MM.1S (cell line): ENCODE measurements around the gene OGDHL.

ENCODE experiments used
- DNase-seq: peaks from one replicate; pipeline ENCODE4 v3.0.0-alpha.2; 2015
- H2AFZ ChIP-seq: fragments of 300-600 bp; sonication (generic); 2 replicates; pipeline ENCODE4 v1.6.0; 2016; ENCODE audit warnings: antibody characterized with exemption, low read length
- H3F3A ChIP-seq: fragments of 300-600 bp; sonication (generic); 2 replicates; pipeline ENCODE4 v1.6.1; 2016; ENCODE audit warnings: mild to moderate bottlenecking, antibody characterized with exemption, low read length, moderate library complexity, mixed read lengths; ENCODE audit not compliant: insufficient read depth
- H3K27ac ChIP-seq: fragments of 300-600 bp; sonication (generic); 2 replicates; pipeline ENCODE4 v1.5.1; 2016; ENCODE audit warnings: mild to moderate bottlenecking, low read length
- H3K27me3 ChIP-seq: fragments of 300-600 bp; sonication (generic); replicated peaks from 2 replicates; pipeline ENCODE4 v1.6.0; 2016; ENCODE audit warnings: low read length; ENCODE audit not compliant: insufficient read depth
- H3K36me3 ChIP-seq: fragments of 300-600 bp; sonication (generic); replicated peaks from 2 replicates; pipeline ENCODE4 v1.6.1; 2016; ENCODE audit warnings: mild to moderate bottlenecking, low read length, mixed read lengths; ENCODE audit not compliant: insufficient read depth
- H3K4me1 ChIP-seq: fragments of 300-600 bp; sonication (generic); 2 replicates; pipeline ENCODE4 v1.6.1; 2016; ENCODE audit warnings: low read length, mixed read lengths
- H3K4me2 ChIP-seq: fragments of 300-600 bp; sonication (generic); 2 replicates; pipeline ENCODE4 v1.6.0; 2016; ENCODE audit warnings: low read depth, low read length
- H3K4me3 ChIP-seq: fragments of 300-600 bp; sonication (generic); 2 replicates; pipeline ENCODE4 v1.5.1; 2016; ENCODE audit warnings: low read length, mixed read lengths
- H3K79me2 ChIP-seq: fragments of 300-600 bp; sonication (generic); 2 replicates; pipeline ENCODE4 v1.6.1; 2016; ENCODE audit warnings: mixed run types, low read length, mixed read lengths
- H3K9ac ChIP-seq: fragments of 300-600 bp; sonication (generic); 2 replicates; pipeline ENCODE4 v1.6.1; 2016; ENCODE audit warnings: low read length, mixed read lengths
- H3K9me2 ChIP-seq: fragments of 300-600 bp; sonication (generic); replicated peaks from 2 replicates; pipeline ENCODE4 v1.6.1; 2016; ENCODE audit warnings: mild to moderate bottlenecking, low read length, mixed read lengths; ENCODE audit not compliant: insufficient read depth
- H3K9me3 ChIP-seq: fragments of 300-600 bp; sonication (generic); replicated peaks from 2 replicates; pipeline ENCODE4 v1.6.1; 2016; ENCODE audit warnings: mild to moderate bottlenecking, low read length, mixed read lengths; ENCODE audit not compliant: insufficient read depth
- H4K20me1 ChIP-seq: fragments of 300-600 bp; sonication (generic); 2 replicates; pipeline ENCODE4 v1.6.1; 2016; ENCODE audit warnings: mild to moderate bottlenecking, low read length, moderate library complexity, mixed read lengths; ENCODE audit not compliant: insufficient read depth
- EZH2 ChIP-seq: fragments of 300-600 bp; sonication (generic); optimal IDR thresholded peaks from 2 replicates; pipeline ENCODE3; 2017; ENCODE audit warnings: low read depth, mild to moderate bottlenecking, antibody characterized with exemption, low read length, mixed read lengths
- EZH2phosphoT487 ChIP-seq: fragments of 300-600 bp; sonication (generic); IDR thresholded peaks from 2 replicates; pipeline ENCODE4 v1.6.1; 2018; ENCODE audit warnings: antibody characterized with exemption, low read length
- TF ChIP-seq, protein P1 (sequence below): fragments of 300-600 bp; sonication (generic); IDR thresholded peaks from 2 replicates; pipeline ENCODE4 v1.5.1; 2016; ENCODE audit warnings: antibody characterized with exemption, low read length, mixed read lengths

Gene OGDHL

DNA sequence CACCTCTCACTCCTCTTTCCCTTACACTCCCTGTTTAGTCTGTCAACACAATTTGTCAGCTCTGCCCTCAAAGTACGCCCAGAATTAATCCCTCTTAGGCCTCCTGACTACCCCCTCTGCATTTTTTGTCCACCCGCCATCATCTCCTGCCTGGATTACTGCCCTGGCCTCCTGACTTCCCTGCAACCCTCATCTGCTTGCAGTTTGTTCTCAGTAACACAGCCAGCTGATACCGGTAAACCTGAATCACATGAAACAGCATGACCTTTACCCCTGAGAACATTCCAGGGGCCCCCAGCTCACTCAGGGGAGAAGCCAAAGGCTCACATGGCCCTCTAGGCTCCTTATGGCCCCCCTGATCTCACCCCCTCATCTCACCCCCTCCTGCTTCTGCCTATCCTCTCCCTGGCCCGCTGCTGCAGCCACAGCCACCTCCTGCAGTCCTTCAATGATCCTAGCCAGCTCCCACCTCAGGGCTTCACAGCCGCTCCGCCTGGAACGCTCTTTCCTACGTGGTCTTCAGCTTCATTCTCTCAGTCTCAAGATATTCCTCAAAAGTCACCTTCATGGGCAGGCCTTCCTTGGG, 73.8 kb downstream of the OGDHL start:
- H3K79me2 ChIP-seq, result no peaks in the 10 kb centered on the region
- TF ChIP-seq EZH2 (no peak), EZH2phosphoT487 (no peak)
- TF ChIP-seq, protein P1, sequence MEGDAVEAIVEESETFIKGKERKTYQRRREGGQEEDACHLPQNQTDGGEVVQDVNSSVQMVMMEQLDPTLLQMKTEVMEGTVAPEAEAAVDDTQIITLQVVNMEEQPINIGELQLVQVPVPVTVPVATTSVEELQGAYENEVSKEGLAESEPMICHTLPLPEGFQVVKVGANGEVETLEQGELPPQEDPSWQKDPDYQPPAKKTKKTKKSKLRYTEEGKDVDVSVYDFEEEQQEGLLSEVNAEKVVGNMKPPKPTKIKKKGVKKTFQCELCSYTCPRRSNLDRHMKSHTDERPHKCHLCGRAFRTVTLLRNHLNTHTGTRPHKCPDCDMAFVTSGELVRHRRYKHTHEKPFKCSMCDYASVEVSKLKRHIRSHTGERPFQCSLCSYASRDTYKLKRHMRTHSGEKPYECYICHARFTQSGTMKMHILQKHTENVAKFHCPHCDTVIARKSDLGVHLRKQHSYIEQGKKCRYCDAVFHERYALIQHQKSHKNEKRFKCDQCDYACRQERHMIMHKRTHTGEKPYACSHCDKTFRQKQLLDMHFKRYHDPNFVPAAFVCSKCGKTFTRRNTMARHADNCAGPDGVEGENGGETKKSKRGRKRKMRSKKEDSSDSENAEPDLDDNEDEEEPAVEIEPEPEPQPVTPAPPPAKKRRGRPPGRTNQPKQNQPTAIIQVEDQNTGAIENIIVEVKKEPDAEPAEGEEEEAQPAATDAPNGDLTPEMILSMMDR, result no peak
- H3K27me3 ChIP-seq, result no peaks in the 10 kb centered on the region
- H3F3A ChIP-seq, result no peaks in the 10 kb centered on the region
- H3K9me3 ChIP-seq, result no peaks in the 10 kb centered on the region
- H2AFZ ChIP-seq, result no peak overlapping the region
- H3K9me2 ChIP-seq, result no peaks in the 10 kb centered on the region
- no peak for DNase-seq
- H3K36me3 ChIP-seq, result no peaks in the 10 kb centered on the region
- H3K27ac ChIP-seq, result no peak overlapping the region
- H3K4me1 ChIP-seq, result no peaks in the 10 kb centered on the region
- no peak overlapping the region for H3K9ac ChIP-seq
- H3K4me3 ChIP-seq, result no peak overlapping the region
- H3K4me2 ChIP-seq, result no peak overlapping the region
- H4K20me1 ChIP-seq, result no peaks in the 10 kb centered on the region

DNA sequence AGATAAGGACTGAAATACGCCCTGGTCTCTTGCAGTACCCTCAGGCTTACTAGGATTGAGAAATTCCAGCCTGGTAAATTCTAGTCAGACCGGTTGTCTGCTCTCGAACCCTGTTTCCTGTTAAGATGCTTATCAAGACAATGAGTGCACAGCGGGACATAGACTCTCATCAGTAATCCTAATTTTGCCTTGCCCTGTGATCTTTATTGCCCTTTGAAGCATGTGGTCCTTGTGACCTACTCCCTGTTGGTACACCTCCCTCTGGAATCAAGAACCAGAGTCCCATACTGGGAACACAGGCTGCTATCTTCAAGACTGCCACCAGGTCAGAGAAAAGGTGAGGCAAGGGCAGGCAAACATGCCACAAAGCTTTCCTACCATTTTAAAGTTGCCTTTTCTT, 75.5 kb downstream of the OGDHL start:
- Histone ChIP-seq H3K9ac (no peak overlapping the region), H3K27me3 (no peaks in the 10 kb centered on the region), H3K27ac (no peak overlapping the region), H3K4me3 (no peak overlapping the region), H3K9me3 (no peaks in the 10 kb centered on the region), H3K9me2 (no peaks in the 10 kb centered on the region), H3K36me3 (no peaks in the 10 kb centered on the region), H4K20me1 (no peaks in the 10 kb centered on the region), H3F3A (no peaks in the 10 kb centered on the region), H2AFZ (no peak overlapping the region), H3K4me2 (no peak overlapping the region), H3K4me1 (no peaks in the 10 kb centered on the region), H3K79me2 (no peaks in the 10 kb centered on the region)
- no peak for DNase-seq
- TF ChIP-seq EZH2, result no peak
- no peak for TF ChIP-seq EZH2phosphoT487
- TF ChIP-seq, protein P1, result no peak
